Upper lobe of right lung (tissue), 1 donor: Measurements from ENCODE around the gene EIF4A3. TPM values are rescaled to one million over a fixed set of nuclear protein-coding genes. Genes with fewer than 3 reads are reported as not detected.
A peak's percentile ranks its signal among the peaks of the same experiment; 100 is the strongest.

Source experiments
- ATAC-seq: fragments of 200-7000 bp; cut with Tn5 transposase; one replicate; pipeline ENCODE4 v1.9.1; 2020; ENCODE audit warnings: mild to moderate bottlenecking, moderate library complexity
- DNase-seq: peaks from one replicate; pipeline ENCODE4 v3.0.0-alpha.2; 2020
- H3K27ac ChIP-seq: fragments of 200-600 bp; one replicate; pipeline ENCODE4 v1.8.0; 2022
- H3K27me3 ChIP-seq: fragments of 200-600 bp; one replicate; pipeline ENCODE4 v1.8.0; 2022; ENCODE audit warnings: mild to moderate bottlenecking
- H3K36me3 ChIP-seq: fragments of 200-600 bp; one replicate; pipeline ENCODE4 v1.8.0; 2022
- H3K4me1 ChIP-seq: fragments of 200-600 bp; one replicate; pipeline ENCODE4 v1.8.0; 2022
- H3K4me3 ChIP-seq: fragments of 200-600 bp; one replicate; pipeline ENCODE4 v1.8.0; 2022; ENCODE audit warnings: mild to moderate bottlenecking
- H3K9me3 ChIP-seq: fragments of 200-600 bp; one replicate; pipeline ENCODE4 v1.8.0; 2022
- intact Hi-C: fragments of 100-400 bp; cut with DNase I; formaldehyde crosslinking; loops from one replicate; pipeline ENCODE4 v1.11.0; 2022
- total RNA-seq: library from RNA; stranded (reverse); fragmentation: NEBNext Ultra II Directional; extraction: Animal tissue kit (Norgen Biotek cat#: 25700); gene quantifications from one replicate; pipeline ENCODE4 v1.2.1, GENCODE V29; 2021
- TF ChIP-seq, protein P1 (sequence below): fragments of 200-600 bp; IDR thresholded peaks from one replicate; pipeline ENCODE4 v1.8.0; 2022; ENCODE audit warnings: antibody characterized with exemption
- donor health status: DM: no; HTN: yes; CAD: no; lungs with severe emphysema.

The EIF4A3 gene
- total RNA-seq, 1 donor from 2014 or later: 56.0 TPM

DNA sequence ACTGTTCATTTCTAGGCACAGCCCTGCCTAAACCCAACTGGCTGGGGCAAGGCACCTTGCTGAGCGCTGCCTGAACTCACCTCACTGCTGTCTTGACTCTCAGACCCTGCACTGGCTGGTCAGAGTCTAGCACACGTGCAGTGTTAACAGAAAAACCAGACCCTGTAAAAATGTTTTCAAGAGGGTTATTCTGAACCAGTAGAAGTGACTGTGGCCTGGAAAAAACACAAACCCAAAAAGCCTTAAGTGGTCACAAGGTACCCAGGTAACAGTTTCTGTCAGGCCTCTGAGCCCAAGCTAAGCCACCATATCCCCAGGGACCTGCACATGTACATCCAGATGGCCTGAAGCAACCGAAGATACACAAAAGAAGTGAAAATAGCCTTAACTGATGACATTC lies 6.1 kb upstream of the EIF4A3 start:
- peaks cover 7% of the 10 kb centered on the region for H3K4me1 ChIP-seq
- no peak for ATAC-seq
- intact Hi-C loops: no loop called here
- no peak overlapping the region for H3K4me3 ChIP-seq
- H3K27me3 ChIP-seq: no peaks in the 10 kb centered on the region
- DNase-seq: no peak
- TF ChIP-seq, protein P1, sequence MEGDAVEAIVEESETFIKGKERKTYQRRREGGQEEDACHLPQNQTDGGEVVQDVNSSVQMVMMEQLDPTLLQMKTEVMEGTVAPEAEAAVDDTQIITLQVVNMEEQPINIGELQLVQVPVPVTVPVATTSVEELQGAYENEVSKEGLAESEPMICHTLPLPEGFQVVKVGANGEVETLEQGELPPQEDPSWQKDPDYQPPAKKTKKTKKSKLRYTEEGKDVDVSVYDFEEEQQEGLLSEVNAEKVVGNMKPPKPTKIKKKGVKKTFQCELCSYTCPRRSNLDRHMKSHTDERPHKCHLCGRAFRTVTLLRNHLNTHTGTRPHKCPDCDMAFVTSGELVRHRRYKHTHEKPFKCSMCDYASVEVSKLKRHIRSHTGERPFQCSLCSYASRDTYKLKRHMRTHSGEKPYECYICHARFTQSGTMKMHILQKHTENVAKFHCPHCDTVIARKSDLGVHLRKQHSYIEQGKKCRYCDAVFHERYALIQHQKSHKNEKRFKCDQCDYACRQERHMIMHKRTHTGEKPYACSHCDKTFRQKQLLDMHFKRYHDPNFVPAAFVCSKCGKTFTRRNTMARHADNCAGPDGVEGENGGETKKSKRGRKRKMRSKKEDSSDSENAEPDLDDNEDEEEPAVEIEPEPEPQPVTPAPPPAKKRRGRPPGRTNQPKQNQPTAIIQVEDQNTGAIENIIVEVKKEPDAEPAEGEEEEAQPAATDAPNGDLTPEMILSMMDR: no peak
- no peak overlapping the region for H3K27ac ChIP-seq
- peaks cover 6% of the 10 kb centered on the region for H3K9me3 ChIP-seq
- H3K36me3 ChIP-seq: no peaks in the 10 kb centered on the region

GRCh38 chr17:80152081-80152702 lies 5.3 kb upstream of the EIF4A3 start:
- Histone ChIP-seq H3K9me3 (peaks cover 6% of the 10 kb centered on the region), H3K4me3 (no peak overlapping the region), H3K27ac (no peak overlapping the region), H3K36me3 (no peaks in the 10 kb centered on the region), H3K27me3 (no peaks in the 10 kb centered on the region), H3K4me1 (peaks cover 9% of the 10 kb centered on the region)
- intact Hi-C loops: no loop called here
- ATAC-seq (no peak), DNase-seq (no peak)
- TF ChIP-seq, protein P1: no peak

GRCh38 chr17:80151333-80151732 lies 4.4 kb upstream of the EIF4A3 start:
- no peaks in the 10 kb centered on the region for H3K27me3 ChIP-seq
- no peak overlapping the region for H3K27ac ChIP-seq
- no peak overlapping the region for H3K4me3 ChIP-seq
- no peaks in the 10 kb centered on the region for H3K36me3 ChIP-seq
- TF ChIP-seq, protein P1: no peak
- peaks cover 9% of the 10 kb centered on the region for H3K4me1 ChIP-seq
- ATAC-seq (no peak), DNase-seq (no peak)
- intact Hi-C loops: no loop called here
- H3K9me3 ChIP-seq: peaks cover 6% of the 10 kb centered on the region

- peak; percentile 6 for ATAC-seq
- Histone ChIP-seq H3K36me3 (peaks cover 29% of the 10 kb centered on the region), H3K4me3 (peak overlapping the region; percentile 78), H3K27ac (peak overlapping the region; percentile 77), H3K4me1 (peaks cover 26% of the 10 kb centered on the region), H3K27me3 (no peaks in the 10 kb centered on the region), H3K9me3 (no peaks in the 10 kb centered on the region)
- TF ChIP-seq, protein P1: no peak
- DNase-seq: no peak
- intact Hi-C loops: no loop called here
Measured at GRCh38 chr17:80146121-80147034, 550 bp downstream of the EIF4A3 start.

GRCh38 chr17:80145076-80146075 lies 1.6 kb downstream of the EIF4A3 start:
- peaks cover 39% of the 10 kb centered on the region for H3K36me3 ChIP-seq
- no peaks in the 10 kb centered on the region for H3K27me3 ChIP-seq
- H3K4me1 ChIP-seq: peaks cover 26% of the 10 kb centered on the region
- intact Hi-C loops: no loop called here
- H3K9me3 ChIP-seq: no peaks in the 10 kb centered on the region
- TF ChIP-seq, protein P1: no peak
- H3K27ac ChIP-seq: peak overlapping the region; percentile 77
- peak overlapping the region; percentile 78 for H3K4me3 ChIP-seq
- DNase-seq: no peak
- ATAC-seq: no peak
